Measurements from ENCODE around the gene TMEM242.
A peak's percentile ranks its signal among the peaks of the same experiment; 100 is the strongest.

Gene TMEM242

DNA sequence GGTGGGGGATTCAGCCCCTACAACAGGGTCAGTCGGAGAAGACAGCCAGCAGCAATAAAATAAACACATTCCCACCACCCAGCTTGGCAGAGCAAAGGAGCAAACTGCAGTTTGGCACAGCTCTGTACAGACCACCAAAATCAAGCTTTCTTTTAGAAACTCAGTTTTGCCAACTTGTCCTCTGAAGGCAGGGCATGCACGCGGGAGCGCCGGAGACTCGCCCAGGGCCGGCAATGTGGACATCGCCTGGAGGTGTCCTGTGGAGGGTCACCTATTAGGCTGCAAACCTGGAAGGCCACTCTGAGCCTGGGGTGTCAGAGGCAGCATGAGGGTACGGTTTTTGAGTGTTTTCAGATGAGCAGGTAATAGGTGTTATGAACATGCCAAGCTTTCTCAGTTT lies 34.7 kb downstream of the TMEM242 start:
- DNase-seq (ENCODE audit: low read depth) = no peak

- DNase-seq (ENCODE audit: low read depth) = no peak
Observed at GRCh38 chr6:157287923-157288322, 35.4 kb downstream of the TMEM242 start.

- no peak for DNase-seq (ENCODE audit: low read depth)
Observed at GRCh38 chr6:157287247-157287850, 36.0 kb downstream of the TMEM242 start.

GRCh38 chr6:157285422-157285779 lies 37.9 kb downstream of the TMEM242 start:
- DNase-seq (ENCODE audit: low read depth) = no peak

DNA sequence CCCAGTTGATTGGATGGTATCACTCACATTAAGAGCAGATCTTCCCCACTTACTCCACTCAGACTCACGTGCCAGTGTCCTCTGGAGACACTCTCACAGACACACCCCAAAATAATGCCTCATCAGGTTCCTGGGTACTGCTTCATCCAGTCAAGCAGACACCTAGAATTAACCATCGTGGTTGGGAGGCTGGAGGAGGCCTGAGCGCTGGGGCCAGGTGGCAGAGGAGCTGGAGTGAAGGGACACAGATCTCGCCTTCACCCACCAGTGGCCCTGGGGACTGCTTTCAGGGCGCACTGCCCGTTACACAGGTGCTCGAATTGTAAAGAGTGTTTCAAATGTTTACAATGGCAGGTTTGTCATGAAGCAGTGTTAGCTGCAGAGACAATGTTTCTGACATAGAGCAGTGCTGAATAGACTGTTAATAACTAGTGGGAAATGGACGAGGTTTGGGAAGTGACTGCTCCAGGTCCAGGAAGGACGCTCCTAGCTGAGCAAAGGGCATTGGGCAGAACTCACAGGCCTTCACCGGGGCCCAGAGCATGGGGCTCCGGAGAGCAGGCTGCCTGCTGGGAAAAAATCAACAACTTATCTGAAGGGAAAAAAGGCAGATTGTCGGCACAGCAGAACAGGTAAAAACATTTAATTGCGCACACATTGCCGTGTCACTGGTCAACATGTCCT lies 38.4 kb downstream of the TMEM242 start:
- DNase-seq (ENCODE audit: low read depth) = no peak

- no peak for DNase-seq (ENCODE audit: low read depth)
Observed at GRCh38 chr6:157283900-157284737, 39.2 kb downstream of the TMEM242 start.

- DNase-seq (ENCODE audit: low read depth) = no peak
Observed at GRCh38 chr6:157283330-157283898, 39.9 kb downstream of the TMEM242 start.

DNA sequence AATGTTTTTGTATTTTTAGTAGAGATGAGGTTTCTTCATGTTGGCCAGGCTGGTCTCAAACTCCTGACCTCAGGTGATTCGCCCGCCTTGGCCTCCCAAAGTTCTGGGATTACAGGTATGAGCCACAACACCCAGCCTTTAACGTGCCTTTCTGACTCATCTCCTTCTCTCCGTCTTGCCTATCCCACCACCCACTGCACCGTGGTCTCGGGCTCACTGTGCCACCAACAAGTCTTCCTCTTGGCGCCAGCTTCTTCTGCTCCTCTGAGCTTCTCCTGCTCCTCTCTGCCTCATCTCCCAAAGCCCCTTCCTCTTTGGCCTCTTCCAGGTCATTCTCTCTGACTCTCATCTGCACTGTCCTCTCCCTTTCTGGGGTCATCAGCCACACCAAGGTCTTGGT lies 41.0 kb downstream of the TMEM242 start:
- DNase-seq (ENCODE audit: low read depth) = no peak

DNA sequence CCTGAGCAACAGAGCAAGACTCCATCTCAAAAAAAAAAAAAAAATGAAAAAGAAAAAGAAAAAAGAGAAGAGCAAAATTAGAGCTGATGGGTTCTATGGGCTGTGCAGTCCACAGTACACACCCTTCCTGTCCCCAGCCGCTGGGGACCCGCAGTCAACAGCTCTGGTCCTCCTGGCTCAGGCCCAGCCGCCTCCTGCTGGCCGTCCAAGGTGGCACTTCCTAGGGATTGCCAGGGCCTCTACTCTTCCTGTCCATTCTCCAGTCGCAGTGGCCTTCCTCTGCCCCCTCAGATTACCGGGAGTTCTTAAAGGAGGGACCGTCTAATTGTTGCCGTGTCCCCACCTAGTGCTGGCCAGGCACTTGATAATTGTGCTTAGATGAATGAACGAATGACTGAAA lies 41.7 kb downstream of the TMEM242 start:
- DNase-seq (ENCODE audit: low read depth) = no peak

DNA sequence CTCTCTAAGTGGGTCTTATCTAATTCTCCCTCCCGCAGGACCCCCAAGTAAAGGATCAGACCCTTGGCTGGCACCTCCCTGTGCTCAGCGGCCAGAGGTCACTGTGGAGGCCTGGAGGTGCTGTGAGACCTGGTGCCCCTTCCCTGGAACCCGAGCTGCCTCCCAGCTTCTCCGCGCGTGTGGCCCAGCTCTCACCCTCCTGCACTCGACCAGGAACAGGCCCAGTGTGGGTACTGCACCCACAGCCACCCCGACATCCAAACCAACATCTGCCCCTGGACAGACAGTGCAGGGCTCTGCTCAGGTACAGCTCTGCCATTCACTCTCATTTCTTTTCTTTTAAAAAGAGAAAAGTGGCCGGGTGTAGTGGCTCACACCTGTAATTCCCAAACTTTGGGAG lies 42.4 kb downstream of the TMEM242 start:
- DNase-seq (ENCODE audit: low read depth) = no peak

GRCh38 chr6:157280157-157280556 lies 43.2 kb downstream of the TMEM242 start:
- no peak for DNase-seq (ENCODE audit: low read depth)

GRCh38 chr6:157278171-157278570 lies 45.1 kb downstream of the TMEM242 start:
- no peak for DNase-seq (ENCODE audit: low read depth)

DNA sequence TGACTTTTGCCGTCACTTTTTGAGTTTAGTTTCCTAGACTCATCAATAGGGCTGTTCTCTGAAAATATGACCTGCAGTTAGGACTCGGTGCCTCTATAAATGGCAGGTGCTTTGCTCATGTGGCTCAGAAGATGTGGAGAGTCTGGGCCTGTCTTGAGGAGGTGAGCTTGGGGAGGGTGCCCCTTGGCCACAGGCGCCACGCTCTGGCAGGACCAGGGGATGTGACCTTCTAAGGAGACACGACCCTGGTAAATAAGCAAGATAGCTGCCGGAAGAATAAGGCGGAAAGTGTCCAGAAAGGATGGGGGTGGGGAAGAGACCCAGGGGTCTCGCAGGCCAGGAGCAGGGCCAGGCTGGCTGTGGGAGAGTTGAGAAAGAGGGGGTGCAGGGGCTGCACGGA lies 46.6 kb downstream of the TMEM242 start:
- no peak for DNase-seq (ENCODE audit: low read depth)

DNA sequence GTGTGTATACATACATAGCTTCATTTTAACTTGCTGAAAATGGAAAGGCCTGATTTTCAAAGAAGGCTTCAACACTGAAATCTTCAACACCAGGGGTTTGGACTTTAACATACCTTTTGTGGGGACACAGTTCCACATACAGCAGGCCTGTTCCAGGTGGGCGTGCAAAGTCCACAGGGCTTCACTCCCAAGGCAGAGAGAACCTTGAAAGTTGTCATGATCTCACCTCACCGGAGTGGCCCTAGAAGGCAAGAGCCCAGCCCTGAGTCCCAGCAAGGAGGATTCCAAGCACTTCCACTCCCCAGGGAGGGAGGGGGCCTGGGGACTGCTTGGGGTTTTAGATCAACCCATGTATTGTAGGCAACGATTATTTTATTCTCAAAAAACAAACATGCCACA lies 47.2 kb downstream of the TMEM242 start:
- no peak for DNase-seq (ENCODE audit: low read depth)

DNA sequence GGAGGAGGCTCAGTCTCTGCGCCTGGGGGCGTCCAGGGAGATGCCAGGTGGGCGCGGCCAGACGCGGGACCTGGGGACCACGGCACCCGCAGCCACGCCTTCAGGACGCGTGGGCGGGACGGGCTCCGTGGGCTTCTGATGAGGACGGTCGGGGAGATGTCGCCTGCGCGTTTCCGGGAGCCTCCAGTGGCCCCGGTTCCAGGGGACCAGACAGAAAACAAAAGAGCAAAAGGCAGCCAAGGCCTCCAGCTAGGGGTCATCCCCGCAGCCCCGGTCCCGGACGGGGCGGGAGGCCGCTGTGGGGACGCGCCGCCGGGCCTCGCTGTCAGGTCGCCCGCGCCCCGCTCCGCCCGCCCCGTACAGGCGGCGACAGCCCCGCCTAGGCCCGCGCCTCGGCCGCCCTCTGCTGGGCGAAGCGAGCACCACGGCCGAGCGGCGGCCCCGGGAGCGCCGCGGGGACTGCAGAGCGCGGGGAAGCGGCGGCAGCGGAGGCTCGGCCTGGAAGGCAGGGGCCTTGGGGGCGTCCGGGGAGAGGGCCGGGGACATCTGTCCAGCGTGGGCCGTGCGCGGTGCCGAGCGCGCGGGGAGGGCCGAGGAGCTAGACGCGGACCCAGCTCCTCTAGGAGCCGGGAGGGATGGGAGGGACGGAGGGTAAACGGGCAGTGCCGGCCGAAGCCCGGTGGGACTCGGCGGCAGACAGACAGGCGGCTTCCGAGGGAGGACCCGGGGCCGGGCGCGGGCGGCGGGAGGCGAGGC lies 48.7 kb downstream of the TMEM242 start:
- DNase-seq (ENCODE audit: low read depth) = peak; percentile 58

DNA sequence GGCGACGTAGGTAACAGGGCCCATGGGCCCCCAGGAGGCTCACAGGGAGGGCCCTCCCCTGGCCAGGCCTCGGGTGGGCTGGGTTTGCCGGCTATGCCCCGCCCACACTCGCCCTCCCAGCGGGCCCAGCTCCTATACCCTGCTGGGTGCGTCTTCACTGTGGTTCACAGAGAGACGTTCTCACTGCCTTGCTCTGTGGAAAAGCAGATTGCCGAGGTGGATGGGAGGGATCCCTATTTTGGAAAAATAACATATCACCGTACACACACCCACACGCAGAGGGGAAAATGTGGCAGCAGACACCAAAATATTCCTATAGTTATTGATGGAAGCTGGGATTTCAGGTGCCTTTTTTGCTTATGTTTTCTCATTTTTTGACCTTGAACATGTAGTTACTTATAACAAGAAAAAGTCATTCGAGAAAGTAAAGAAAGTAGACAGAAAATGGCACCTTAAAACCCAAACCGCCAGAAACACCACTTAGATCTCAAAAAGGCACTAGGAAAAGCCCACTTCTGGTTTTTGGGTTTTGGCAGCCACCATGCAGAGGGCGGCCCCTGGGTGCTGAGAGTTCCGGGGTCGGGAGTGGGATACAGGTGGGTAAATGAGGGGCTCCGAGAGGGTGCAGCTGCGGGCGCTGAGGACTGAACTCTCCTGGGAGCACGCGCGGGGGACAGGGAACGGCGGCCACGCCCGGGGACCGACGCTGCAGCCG lies 49.4 kb downstream of the TMEM242 start:
- DNase-seq (ENCODE audit: low read depth) = no peak

- no peak for DNase-seq (ENCODE audit: low read depth)
Observed at GRCh38 chr6:157272866-157273755, 50.2 kb downstream of the TMEM242 start.

DNA sequence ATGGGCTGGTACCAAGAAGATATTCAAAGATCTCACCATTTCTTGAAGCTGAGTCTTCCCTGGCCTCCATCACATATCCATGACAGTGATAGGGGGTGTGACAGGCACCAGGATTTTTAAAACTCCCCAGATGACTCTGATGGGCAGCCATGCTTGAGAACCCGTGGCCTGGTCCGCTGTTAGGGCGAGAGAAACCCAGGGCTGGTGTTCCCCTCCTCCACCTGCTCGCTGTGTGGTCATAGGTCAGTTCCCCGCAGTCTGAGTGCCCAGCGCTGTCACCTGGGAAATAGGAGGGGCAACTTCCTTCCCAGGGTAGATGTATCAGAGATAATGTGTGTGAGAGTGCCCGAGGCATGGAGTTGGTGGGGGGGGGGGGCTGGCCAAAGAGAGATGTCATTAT lies 50.9 kb downstream of the TMEM242 start:
- no peak for DNase-seq (ENCODE audit: low read depth)

DNA sequence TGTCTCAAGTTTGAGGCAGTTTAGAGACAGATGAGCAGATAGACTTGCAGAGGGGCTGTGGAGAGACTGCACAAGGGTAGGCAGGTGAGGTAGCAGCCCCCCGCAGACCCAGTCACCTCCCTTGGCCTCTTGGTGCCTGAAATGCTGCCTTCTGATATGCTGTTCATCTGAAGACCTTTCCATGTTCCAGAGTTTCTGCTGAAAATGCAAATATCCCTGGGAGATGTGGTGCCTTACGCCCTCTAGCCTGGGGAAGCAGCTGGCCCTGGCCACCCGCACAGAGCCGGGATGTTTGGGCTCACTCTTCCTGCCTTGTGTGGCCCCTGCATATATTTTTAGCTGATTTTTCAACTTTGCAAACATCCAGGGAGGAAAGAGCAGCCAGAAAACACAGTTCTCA lies 51.4 kb downstream of the TMEM242 start:
- DNase-seq (ENCODE audit: low read depth) = no peak

DNA sequence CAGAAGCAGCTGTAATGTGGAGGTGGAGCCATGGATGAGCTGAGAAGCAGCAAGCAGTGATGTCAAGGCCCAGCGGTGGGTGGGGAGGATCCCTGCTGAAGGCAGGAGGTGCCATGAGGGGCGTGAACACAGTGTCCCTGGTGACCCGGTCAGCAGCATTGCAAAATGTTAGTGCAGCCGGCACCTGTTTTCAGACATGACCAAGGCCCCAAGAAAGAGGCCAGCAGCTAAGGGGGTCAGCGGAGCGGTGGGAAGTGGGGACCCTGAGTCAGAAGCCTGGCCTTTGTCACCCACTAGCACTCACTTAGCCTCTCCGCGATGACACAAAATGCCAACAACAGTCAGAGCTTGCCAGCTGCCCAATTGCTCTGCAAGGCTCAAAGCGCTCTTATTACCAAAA lies 51.9 kb downstream of the TMEM242 start:
- no peak for DNase-seq (ENCODE audit: low read depth)

DNA sequence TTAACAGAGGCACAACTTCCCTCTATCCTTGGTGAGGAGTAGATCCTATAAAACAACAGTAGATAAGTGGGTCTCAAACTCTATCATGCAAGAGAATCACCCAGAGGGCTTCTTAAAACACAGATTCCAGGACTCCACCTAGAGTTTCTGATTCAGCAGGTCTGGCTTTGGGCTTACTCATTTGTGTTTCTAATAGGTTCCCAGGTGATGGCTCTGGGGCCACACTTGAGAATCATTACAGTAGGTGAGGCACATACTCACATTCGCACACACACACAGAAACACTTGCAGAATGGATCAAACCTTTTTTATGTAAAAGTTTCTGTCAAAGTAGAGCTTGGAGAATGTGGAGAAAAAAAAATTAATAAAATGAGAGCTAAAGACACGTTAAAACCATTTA lies 52.4 kb downstream of the TMEM242 start:
- DNase-seq (ENCODE audit: low read depth) = no peak

Measured in iris pigment epithelial cell (primary cell).